HepG2 (cell line): Measurements from ENCODE around the gene CALML5. TPM values are rescaled to one million over a fixed set of nuclear protein-coding genes. Genes with fewer than 3 reads are reported as not detected.

Experiments
- ASH2L ChIP-seq: fragments of 300-600, 200-600 bp; sonication (generic); IDR thresholded peaks from 2 replicates; pipeline ENCODE4 v1.7.0; 2017; ENCODE audit warnings: low read depth, mild to moderate bottlenecking, moderate library complexity, mixed read lengths, low read length; ENCODE audit not compliant: insufficient read length
- ESRRA ChIP-seq: sonication (generic); formaldehyde crosslinking; IDR thresholded peaks from 2 replicates; pipeline ENCODE4 v1.5.1; 2020; ENCODE audit warnings: mild to moderate bottlenecking, low read depth, missing genetic modification reagents
- ETV6 ChIP-seq: sonication (generic); formaldehyde crosslinking; conservative IDR thresholded peaks from 2 replicates; pipeline ENCODE4 v1.4.0; 2020; ENCODE audit warnings: missing genetic modification reagents
- HNF4A ChIP-seq: sonication (generic); formaldehyde crosslinking; IDR thresholded peaks from 2 replicates; pipeline ENCODE4 v1.4.0; 2020; ENCODE audit warnings: missing genetic modification reagents
- KLF16 ChIP-seq, 2 experiments: sonication (generic) in 1 of 2; formaldehyde crosslinking in 1 of 2; IDR thresholded peaks; 2 replicates each; pipeline versions ENCODE4 v1.6.1 to v1.8.0; 2016 to 2023; ENCODE audit warnings: missing genetic modification reagents in 2 of 2, missing compliant biosample characterization in 1 of 2
- MED1 ChIP-seq: sonication (generic); formaldehyde crosslinking; IDR thresholded peaks from 2 replicates; pipeline ENCODE4 v1.4.0; 2020; ENCODE audit warnings: missing genetic modification reagents
- NR2F2 ChIP-seq: IDR thresholded peaks from 2 replicates; pipeline ENCODE4 v1.6.1; 2012; ENCODE audit warnings: low read depth, inconsistent platforms, borderline replicate concordance
- NR3C1 ChIP-seq: sonication (generic); formaldehyde crosslinking; IDR thresholded peaks from 2 replicates; pipeline ENCODE4 v1.4.0; 2020; ENCODE audit warnings: missing genetic modification reagents
- SCMH1 ChIP-seq: sonication (generic); formaldehyde crosslinking; IDR thresholded peaks from 2 replicates; pipeline ENCODE4 v1.9.0; 2021; ENCODE audit warnings: missing genetic modification reagents, mild to moderate bottlenecking, borderline replicate concordance
- SIN3B ChIP-seq: fragments of 150-350 bp; IDR thresholded peaks from 2 replicates; pipeline ENCODE4 v1.6.1; 2014; ENCODE audit warnings: low read length
- STAG1 ChIP-seq: sonication (generic); formaldehyde crosslinking; IDR thresholded peaks from 2 replicates; pipeline ENCODE4 v1.4.0; 2020; ENCODE audit warnings: missing genetic modification reagents
- TAF1 ChIP-seq: sonication (generic); formaldehyde crosslinking; IDR thresholded peaks from 2 replicates; pipeline ENCODE4 v1.4.0; 2020; ENCODE audit warnings: missing genetic modification reagents
- ZFP36 ChIP-seq: fragments of 150-350 bp; IDR thresholded peaks from 2 replicates; pipeline ENCODE4 v1.6.1; 2018; ENCODE audit warnings: borderline replicate concordance, low read length, low read depth; ENCODE audit not compliant: partially characterized antibody
- ZFX ChIP-seq: sonication (generic); formaldehyde crosslinking; IDR thresholded peaks from 2 replicates; pipeline ENCODE4 v1.4.0; 2020; ENCODE audit warnings: mild to moderate bottlenecking, low read depth, missing genetic modification reagents, moderate library complexity
- ZHX1 ChIP-seq: sonication (generic); formaldehyde crosslinking; IDR thresholded peaks from 2 replicates; pipeline ENCODE4 v1.8.1; 2022; ENCODE audit warnings: low read depth, mild to moderate bottlenecking, missing genetic modification reagents
- ZNF597 ChIP-seq: sonication (generic); formaldehyde crosslinking; IDR thresholded peaks from 2 replicates; pipeline ENCODE4 v1.5.0; 2020; ENCODE audit warnings: missing genetic modification reagents
- ZNF687 ChIP-seq: sonication (generic); formaldehyde crosslinking; IDR thresholded peaks from 2 replicates; pipeline ENCODE4 v1.5.1; 2020; ENCODE audit warnings: mild to moderate bottlenecking, missing genetic modification reagents, moderate library complexity
- ZNF766 ChIP-seq: sonication (generic); formaldehyde crosslinking; IDR thresholded peaks from 2 replicates; pipeline ENCODE4 v1.5.0; 2020; ENCODE audit warnings: missing genetic modification reagents, borderline replicate concordance
- ZNF790 ChIP-seq: sonication (generic); formaldehyde crosslinking; IDR thresholded peaks from 2 replicates; pipeline ENCODE4 v1.8.0; 2022; ENCODE audit warnings: missing genetic modification reagents, mild to moderate bottlenecking, borderline replicate concordance
- ZSCAN25 ChIP-seq: sonication (generic); formaldehyde crosslinking; IDR thresholded peaks from 2 replicates; pipeline ENCODE4 v1.8.0; 2022; ENCODE audit warnings: mild to moderate bottlenecking, missing genetic modification reagents
- polyA plus RNA-seq, 8 experiments: library from polyadenylated mRNA; depleted of rRNA in 3 of 8; stranded (reverse) in 7 of 8; unstranded in 1 of 8; fragments of >200 nt; fragmentation: Illumina TruSeq in 4 of 8; extraction: Trizol in 4 of 8; gene quantifications; 2 replicates each; pipeline versions ENCODE4 v1.2.1 to v1.2.3, GENCODE V29; 2011 to 2016; ENCODE audit warnings: low read depth in 4 of 8, missing spikeins in 1 of 8, mixed read lengths in 1 of 8; ENCODE audit not compliant: insufficient read depth in 1 of 8
- total RNA-seq, 5 experiments: library from RNA; depleted of rRNA; stranded (reverse); fragments of >200 nt; fragmentation: Illumina TruSeq; extraction: Trizol; gene quantifications; 2 replicates each; pipeline ENCODE4 v1.2.3, GENCODE V29; 2016; ENCODE audit warnings: low read depth in 1 of 5

CALML5 gene
- total and polyA plus RNA-seq, 2 of the 13 experiments (the other 11 are each of a cell fraction or from before 2014, with no cell fraction given) = not detected

GRCh38 chr10:5500910-5501309, 1.5 kb upstream of the CALML5 start (continued):
- TF ChIP-seq ZFP36 (no peak), TAF1 (CRISPR knock-in tag) (no peak), STAG1 (peak; percentile 28; the same call in 1 of the 2 replicates), ZNF766 (no peak), ZNF687 (peak; percentile 46), ZNF790 (no peak), SCMH1 (CRISPR knock-in tag) (no peak), ZHX1 (CRISPR knock-in tag) (no peak), NR3C1 (CRISPR knock-in tag) (no peak), MED1 (CRISPR knock-in tag) (no peak), KLF16 (CRISPR knock-in tag; IDR thresholded peaks at IDR 0.05) (no peak), ZNF597 (CRISPR knock-in tag) (no peak), SIN3B (no peak), ZFX (CRISPR knock-in tag) (peak; percentile 26; the same call in 1 of the 2 replicates), ASH2L (no peak), ZSCAN25 (CRISPR knock-in tag) (peak; percentile 91), ESRRA (CRISPR knock-in tag) (peak; percentile 27; the same call in 1 of the 2 replicates), HNF4A (CRISPR knock-in tag) (peak; percentile 41), NR2F2 (no peak), ETV6 (CRISPR knock-in tag) (no peak)
